Activated CD4-positive, alpha-beta T cell treated with anti-CD3 and anti-CD28 coated beads, Interleukin-2, amount 50 U/mL, for 48 hours (primary cell): ENCODE measurements around the gene DNAI7.

Experiments used
- DNase-seq, 2 experiments: peaks; one replicate each; pipeline ENCODE4 v3.0.0-alpha.2; 2020

The DNAI7 gene

DNA sequence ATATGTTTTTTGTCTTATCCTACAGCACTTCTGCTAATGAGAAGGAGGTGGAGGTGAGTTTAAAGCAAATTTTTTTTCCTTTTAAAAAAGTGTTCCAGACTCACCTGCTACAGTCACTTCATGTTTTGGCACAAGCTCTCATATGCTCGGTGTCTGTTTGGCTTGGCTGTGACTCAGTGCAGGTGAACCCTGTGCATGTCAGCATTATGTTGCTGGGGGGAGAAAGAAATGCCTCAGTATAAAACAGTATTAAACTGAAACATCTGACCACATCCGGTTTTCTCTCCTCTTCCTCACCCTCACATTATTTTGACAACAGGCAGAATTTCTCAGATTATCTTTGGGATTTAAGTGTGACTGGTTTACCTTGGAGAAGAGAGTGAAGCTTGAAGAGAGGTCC lies 105.2 kb downstream of the DNAI7 start:
- peak in 1 of 2 experiments; percentile 18 for DNase-seq

DNA sequence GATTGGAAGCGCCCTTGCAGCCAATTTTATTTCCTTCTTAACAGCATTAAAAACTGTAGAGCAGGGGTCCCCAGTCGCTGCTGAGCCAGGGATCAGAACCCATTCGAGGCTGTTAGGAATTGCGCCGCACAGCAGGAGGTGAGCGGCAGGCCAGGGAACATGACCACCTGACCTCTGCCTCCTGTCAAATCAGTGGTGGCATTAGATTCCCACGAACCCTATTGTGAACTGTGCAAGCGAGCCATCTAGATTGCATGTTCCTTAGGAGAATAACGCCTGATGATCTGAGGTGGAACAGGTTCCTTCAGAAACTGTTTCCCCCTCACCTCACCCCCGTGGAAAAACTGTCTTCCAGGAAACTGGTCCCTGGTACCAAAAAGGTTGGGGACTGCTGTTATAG lies 107.4 kb downstream of the DNAI7 start:
- no peak for DNase-seq

DNA sequence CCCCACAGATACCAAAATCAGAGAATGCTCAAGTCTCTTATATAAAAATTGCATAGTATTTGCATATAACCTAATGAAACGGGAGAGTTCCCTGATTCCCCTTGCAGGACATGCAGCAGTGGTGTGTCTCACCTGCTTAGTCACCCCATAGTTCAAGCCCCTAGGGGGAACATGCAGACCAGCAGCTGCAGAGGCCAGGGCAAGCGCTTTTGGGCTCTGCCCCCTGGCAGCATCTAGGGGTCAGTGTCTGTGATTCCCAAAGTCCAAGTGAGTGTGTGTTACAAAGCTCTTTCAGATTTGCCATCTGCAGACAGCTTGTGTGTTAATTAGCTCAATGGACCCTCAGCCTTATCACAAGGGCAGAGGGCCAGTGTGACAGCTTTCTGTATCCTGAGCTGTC lies 110.1 kb downstream of the DNAI7 start:
- no peak for DNase-seq

DNA sequence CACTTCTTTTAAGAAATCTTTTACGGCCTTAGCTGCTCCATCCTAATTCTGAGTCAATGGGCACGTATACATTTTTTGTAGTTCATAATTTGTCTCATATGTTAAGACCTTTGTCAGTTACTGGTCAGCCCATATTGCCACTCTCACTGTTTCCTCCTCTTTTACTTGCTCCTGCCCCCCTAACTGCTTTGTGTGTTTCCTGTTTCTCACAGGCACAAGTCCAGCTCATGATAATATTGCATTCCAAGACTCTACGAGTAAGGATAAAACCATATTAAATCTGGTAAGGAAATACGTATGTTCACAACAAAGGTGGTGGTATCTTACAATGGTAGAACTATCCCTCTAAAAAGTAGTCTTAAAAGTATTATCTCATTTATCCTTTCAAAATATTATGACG lies 111.7 kb downstream of the DNAI7 start:
- DNase-seq: no peak

DNA sequence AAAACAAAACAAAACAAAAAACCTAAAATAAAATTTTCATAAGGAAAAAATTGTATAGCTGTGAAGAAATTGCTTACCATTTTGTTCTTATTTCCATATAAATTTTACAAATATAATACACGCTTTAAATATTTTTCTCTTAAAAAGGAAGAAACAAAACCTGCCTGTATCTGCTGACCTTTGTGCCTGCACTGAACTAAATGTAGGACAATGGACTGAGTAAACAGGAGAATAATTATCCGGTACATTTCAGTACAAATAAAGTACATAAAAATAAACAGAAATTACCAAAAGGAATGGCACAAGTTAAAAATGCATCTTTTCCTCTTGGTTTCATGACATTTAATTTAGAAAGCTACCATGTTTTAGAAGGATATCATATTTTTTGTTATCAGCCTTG lies 112.3 kb downstream of the DNAI7 start:
- no peak for DNase-seq

DNA sequence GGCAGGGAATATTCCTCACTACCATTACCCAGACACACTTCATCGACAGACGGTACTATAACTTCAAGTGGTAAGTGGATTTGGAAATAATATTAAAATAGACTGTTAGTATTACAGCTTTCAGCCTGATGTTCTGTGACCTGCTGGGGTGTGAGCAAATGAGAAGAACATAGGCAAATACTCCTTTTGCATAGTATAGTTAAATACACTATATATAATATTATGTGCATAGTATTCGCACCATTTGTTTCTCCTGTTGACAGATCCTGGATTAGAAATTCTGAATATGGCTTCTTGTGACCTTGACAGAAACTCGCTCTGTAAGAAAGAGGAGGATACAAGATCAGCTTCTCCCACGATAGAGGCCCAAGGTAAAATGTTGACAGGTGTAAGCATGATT lies 115.6 kb downstream of the DNAI7 start:
- no peak for DNase-seq

DNA sequence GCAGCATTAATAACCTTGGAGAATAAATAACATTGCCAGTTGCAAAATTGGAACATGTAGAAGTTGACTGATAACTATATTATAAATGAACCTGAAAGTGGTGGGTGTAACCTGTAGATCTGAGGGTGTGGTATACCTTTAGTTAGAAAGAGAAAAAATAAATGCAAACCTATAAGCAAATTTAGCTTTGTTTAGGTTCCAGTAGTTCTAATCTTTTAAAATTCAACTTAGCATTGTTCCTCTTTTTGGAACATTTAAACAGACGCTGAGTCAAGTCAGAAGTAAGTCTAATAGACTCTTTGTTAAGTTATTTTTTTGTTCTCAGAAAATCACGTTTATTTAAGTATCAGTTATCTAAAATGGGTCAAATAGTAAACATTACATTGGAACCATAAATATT lies 120.0 kb downstream of the DNAI7 start:
- no peak for DNase-seq

DNA sequence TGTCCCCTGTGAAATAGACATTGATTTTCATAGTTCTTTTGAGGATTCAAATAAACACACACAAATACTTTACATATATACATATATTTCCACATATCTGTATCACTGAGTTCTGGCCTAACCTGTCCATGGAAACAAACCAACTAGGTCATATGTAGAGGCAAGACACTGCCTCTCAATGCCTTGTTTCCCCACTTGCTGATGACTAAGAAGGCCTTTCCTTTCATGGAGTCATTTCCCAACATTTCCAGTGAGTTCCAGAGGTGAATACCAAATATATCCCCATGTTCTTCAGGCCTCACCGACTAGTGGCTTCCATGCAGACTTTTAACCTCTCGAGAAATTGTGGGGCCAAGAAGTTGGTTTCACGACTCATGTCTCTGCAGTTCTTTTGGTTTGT lies 120.8 kb downstream of the DNAI7 start:
- DNase-seq: no peak

DNA sequence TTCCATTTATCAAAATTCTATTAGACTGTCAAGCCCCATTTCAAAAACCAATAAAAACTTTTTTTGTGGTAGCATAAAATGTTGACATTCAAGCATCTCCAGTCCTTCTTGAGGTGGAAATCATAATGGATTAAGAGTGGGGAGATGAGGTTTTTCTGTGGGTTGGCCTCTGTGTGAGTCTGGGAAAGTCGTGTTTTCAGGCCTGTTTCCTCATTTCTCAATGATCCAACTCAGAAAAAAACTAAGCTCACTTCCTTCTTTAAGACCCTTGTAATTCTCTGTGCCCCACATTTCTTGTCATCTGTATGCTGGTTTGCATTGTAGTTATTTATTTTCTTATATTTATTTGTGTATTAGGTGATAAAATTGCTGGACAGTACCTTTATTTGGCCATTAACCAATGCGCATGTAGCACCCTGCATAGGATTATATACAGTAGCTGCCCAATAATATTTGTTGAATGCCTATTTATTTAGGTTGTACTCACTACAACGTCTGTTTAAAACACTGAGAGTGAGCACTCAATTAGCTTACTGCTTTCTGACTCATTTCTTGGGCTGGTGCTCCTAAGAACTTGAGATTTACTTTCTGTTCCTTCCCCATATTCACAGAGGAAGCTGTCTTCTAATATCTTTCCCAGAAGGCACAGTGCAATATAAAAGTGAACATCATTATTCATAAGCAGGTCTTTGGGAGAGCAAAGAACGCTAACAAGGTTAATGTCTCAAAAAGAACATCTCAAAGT lies 121.9 kb downstream of the DNAI7 start:
- DNase-seq: no peak

DNA sequence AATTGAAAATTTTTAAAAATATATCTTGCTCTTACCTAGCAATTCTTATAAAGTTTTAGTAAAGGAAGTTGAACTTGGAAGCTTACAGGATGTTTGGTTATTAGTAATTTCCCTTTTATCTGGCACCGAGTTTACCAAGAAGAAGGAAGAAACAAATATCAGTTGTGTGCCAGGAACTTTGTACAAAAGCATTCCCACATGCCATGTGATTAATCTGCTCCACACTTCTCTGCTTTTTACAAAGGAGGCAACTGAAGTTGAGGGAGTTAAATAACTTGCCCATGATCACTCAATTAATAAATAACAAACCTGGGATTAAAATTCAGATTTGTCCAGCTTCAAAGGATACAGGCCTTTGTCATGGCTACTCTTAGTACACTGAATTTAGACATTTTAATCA lies 123.6 kb downstream of the DNAI7 start:
- no peak for DNase-seq

DNA sequence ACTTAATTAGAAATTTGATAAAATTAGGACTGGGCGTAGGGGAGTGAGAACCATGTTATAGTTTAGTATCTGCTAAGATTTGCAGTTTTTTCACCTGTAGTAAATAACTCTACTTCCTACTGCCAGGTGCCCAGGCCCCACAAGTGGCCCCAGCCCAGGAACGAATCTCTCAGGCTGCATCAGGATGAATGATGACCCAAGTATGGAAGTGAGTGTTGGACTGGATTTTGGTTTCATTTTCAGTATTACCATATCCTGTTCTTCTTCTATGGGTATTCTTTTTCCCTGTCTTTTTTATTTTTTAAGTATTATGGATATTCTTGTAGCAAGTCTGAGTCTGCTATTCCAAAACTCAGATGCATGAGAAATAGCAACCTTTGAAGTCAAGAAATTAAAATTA lies 125.7 kb downstream of the DNAI7 start:
- DNase-seq: no peak

DNA sequence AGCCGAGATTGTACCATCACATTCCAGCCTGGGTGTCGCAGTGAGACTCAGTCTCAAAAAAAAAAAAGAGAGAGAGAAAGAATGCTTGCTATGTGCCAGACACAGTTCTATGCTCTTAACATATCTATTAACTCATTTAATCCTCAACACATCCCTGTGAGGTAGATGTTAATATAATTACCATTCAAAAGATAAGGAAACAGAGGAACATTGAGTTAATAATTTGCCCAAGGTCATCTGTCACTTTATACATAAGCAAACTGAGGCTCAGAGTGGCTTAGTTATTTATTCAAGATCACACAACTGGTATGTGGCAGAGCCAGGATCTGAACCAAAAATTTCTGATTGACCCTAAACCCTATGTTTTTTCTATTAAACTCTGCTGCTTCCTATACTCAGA lies 129.9 kb downstream of the DNAI7 start:
- no peak for DNase-seq

DNA sequence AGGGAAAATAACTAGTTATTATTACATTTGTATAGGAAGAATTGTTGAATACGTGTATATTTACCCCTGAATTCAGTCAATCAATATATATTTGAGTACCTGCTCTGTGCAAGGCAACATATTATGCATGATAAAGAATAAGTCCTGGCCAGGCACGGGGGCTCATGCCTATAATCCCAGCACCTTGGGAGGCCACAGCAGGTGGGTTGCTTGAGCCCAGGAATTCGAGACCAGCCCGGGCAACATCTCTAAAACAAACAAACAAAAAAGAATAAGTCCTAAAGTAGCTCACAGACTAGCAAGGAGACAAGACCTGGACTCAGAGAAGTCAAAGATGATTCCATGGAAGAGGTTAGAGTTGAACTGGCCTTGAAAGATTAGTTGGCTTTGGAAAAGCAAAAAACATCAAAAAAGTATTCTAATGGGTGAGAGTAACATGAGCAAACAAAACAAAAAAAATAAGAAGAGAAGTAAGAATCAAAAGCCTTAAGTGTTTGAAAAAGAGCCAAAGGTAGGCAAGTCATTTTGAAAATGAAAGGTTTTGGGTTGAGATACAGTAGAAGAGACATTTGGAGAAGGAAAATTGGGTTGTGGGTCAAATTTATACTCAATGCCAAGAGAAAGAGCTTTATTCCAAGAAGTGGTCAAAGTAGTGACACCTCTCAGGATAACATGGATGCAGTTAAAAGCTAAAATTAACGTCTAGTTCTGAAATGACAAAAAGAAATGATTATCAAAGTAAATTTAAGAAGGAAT lies 130.9 kb downstream of the DNAI7 start:
- no peak for DNase-seq

DNA sequence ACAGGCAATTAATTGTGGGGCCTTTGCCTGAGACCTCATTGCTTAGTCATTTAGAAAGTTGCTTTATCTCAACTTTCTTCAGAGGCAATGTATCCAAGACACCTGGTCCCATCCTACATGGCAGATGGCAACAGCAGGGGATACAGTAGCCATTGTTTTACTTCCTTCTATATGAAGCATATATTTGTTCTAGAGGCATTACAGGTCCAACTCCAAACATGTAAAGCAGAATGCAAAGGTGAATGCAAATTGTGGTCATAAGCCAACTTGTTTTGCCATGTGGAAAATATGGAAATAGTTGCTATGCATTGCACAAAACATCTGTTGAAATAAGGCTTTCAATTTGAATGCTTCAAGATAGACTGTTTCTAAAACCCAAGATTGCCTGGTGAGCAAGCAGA lies 136.3 kb downstream of the DNAI7 start:
- no peak for DNase-seq
